SK-N-SH treated with all-trans-retinoic acid at 6 μM for 48 hours (cell line): Measurements from ENCODE around the gene SNAP25.

ENCODE experiments used
- ATAC-seq: fragments of 200-7000 bp; cut with Tn5 transposase; 3 replicates; pipeline ENCODE4 v1.9.1; 2020; ENCODE audit warnings: mild to moderate bottlenecking, moderate library complexity
- ARNTL ChIP-seq: fragments of 450-650 bp; formaldehyde crosslinking; IDR thresholded peaks from 2 replicates; pipeline ENCODE4 v1.5.0; 2020; ENCODE audit warnings: low read depth, mild to moderate bottlenecking, moderate library complexity, borderline replicate concordance
- BACH2 ChIP-seq: fragments of 250-450 bp; sonication (Bioruptor Pico); IDR thresholded peaks from 2 replicates; pipeline ENCODE4 v1.9.0; 2021; ENCODE audit warnings: mild to moderate bottlenecking, borderline replicate concordance
- CREB5 ChIP-seq: fragments of 250-450 bp; sonication (Bioruptor Pico); IDR thresholded peaks from 2 replicates; pipeline ENCODE4 v1.5.1; 2020; ENCODE audit warnings: low read depth, mild to moderate bottlenecking, moderate library complexity
- CSDC2 ChIP-seq: fragments of 250-450 bp; sonication (Bioruptor Pico); IDR thresholded peaks from 2 replicates; pipeline ENCODE4 v1.5.0; 2020; ENCODE audit warnings: mild to moderate bottlenecking, moderate library complexity
- CSRNP3 ChIP-seq: fragments of 250-450 bp; sonication (Bioruptor Pico); IDR thresholded peaks from 2 replicates; pipeline ENCODE4 v1.5.1; 2021; ENCODE audit warnings: mild to moderate bottlenecking, moderate library complexity
- ESRRG ChIP-seq: fragments of 250-450 bp; sonication (Bioruptor Pico); IDR thresholded peaks from 2 replicates; pipeline ENCODE4 v1.6.1; 2021; ENCODE audit warnings: mild to moderate bottlenecking
- ISL1 ChIP-seq: fragments of 250-450 bp; sonication (Bioruptor Pico); IDR thresholded peaks from 2 replicates; pipeline ENCODE4 v2.1.2; 2022; ENCODE audit warnings: mild to moderate bottlenecking, moderate library complexity
- OSR1 ChIP-seq: fragments of 250-450 bp; sonication (Bioruptor Pico); IDR thresholded peaks from 2 replicates; pipeline ENCODE4 v1.8.0; 2022; ENCODE audit warnings: moderate library complexity, mild to moderate bottlenecking, inconsistent platforms
- PPARA ChIP-seq: fragments of 250-450 bp; sonication (Bioruptor Pico); IDR thresholded peaks from 2 replicates; pipeline ENCODE4 v1.5.0; 2020; ENCODE audit warnings: mild to moderate bottlenecking, borderline replicate concordance
- RARB ChIP-seq: fragments of 250-450 bp; sonication (Bioruptor Pico); IDR thresholded peaks from 2 replicates; pipeline ENCODE4 v1.8.0; 2021; ENCODE audit warnings: mild to moderate bottlenecking, moderate library complexity
- SNAI2 ChIP-seq: fragments of 250-450 bp; sonication (Bioruptor Pico); IDR thresholded peaks from 2 replicates; pipeline ENCODE4 v1.5.0; 2020; ENCODE audit warnings: mild to moderate bottlenecking, moderate library complexity
- TCF4 ChIP-seq: fragments of 250-450 bp; sonication (Bioruptor Pico); IDR thresholded peaks from 2 replicates; pipeline ENCODE4 v1.8.0; 2021; ENCODE audit warnings: mild to moderate bottlenecking, moderate library complexity, borderline replicate concordance
- TOX ChIP-seq: fragments of 250-450 bp; sonication (Bioruptor Pico); IDR thresholded peaks from 2 replicates; pipeline ENCODE4 v1.8.0; 2021; ENCODE audit warnings: mild to moderate bottlenecking, moderate library complexity, borderline replicate concordance
- TSHZ2 ChIP-seq: fragments of 250-450 bp; sonication (Bioruptor Pico); IDR thresholded peaks from 2 replicates; pipeline ENCODE4 v1.5.0; 2020; ENCODE audit warnings: mild to moderate bottlenecking, moderate library complexity
- ZFP3 ChIP-seq: fragments of 250-450 bp; sonication (Bioruptor Pico); IDR thresholded peaks from 2 replicates; pipeline ENCODE4 v1.5.0; 2020; ENCODE audit warnings: mild to moderate bottlenecking, moderate library complexity
- ZFP30 ChIP-seq: fragments of 450-650 bp; formaldehyde crosslinking; IDR thresholded peaks from 2 replicates; pipeline ENCODE4 v1.5.0; 2022; ENCODE audit warnings: mild to moderate bottlenecking, moderate library complexity
- ZNF565 ChIP-seq: fragments of 450-650 bp; formaldehyde crosslinking; conservative IDR thresholded peaks from 2 replicates; pipeline ENCODE4 v1.5.0; 2020; ENCODE audit warnings: low read depth, mild to moderate bottlenecking, moderate library complexity
- ZNF70 ChIP-seq: fragments of 450-650 bp; formaldehyde crosslinking; IDR thresholded peaks from 2 replicates; pipeline ENCODE4 v1.5.0; 2020; ENCODE audit warnings: mild to moderate bottlenecking, moderate library complexity
- ZNF8 ChIP-seq: fragments of 450-650 bp; formaldehyde crosslinking; IDR thresholded peaks from 2 replicates; pipeline ENCODE4 v1.5.0; 2020; ENCODE audit warnings: mild to moderate bottlenecking, moderate library complexity
- TF ChIP-seq, protein P1 (sequence below): fragments of 250-450 bp; sonication (Bioruptor Pico); IDR thresholded peaks from 2 replicates; pipeline ENCODE4 v1.8.0; 2020; ENCODE audit warnings: mild to moderate bottlenecking, moderate library complexity, borderline replicate concordance

The SNAP25 gene

GRCh38 chr20:10332656-10333415 is 114.2 kb downstream of the SNAP25 start (continued):
- TF ChIP-seq ZFP30 (CRISPR knock-in tag) (no peak), ARNTL (CRISPR knock-in tag) (no peak)

DNA sequence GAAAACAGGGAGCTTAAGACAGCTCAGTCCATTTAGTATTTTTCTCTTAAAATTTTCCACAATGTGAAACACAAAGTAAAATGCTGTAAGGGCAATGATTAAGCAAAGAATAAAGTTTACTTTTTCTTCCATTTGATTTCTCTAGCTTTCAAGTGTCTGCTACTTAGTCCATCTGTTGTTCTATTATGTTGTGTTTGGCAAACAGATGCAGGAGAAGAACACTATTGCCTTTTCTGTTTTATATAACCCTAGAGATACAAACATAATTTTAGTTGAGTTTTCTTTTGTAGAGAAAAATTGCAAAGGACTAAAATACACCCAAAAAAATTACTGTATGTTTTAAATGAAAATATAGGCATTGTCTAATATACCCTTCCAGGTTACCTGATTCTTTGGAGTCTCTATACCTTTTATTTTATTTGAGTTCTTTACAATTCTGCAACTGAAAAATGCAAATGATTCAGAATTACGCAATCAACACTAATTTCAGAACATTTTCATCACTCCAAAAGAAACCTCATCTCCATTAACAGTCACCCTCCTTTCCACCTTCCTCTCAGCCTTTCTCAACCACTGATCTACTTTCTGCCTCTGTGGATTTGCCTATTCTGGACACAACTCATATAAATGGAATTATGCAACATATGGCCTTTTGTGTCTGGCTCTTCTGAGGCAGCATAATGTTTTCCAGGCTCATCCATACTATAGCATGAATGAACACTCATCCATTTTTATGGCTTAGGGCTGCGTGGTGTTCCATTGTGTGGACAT is 118.5 kb downstream of the SNAP25 start:
- no peak for ATAC-seq
- TF ChIP-seq CSRNP3 (CRISPR knock-in tag) (no peak), CREB5 (CRISPR knock-in tag) (no peak), ZNF565 (CRISPR knock-in tag) (no peak), ESRRG (CRISPR knock-in tag) (no peak), CSDC2 (CRISPR knock-in tag) (no peak), ARNTL (CRISPR knock-in tag) (no peak), TCF4 (CRISPR knock-in tag) (no peak), ISL1 (CRISPR knock-in tag) (no peak), RARB (CRISPR knock-in tag) (no peak), ZNF70 (CRISPR knock-in tag) (no peak), SNAI2 (CRISPR knock-in tag) (no peak), PPARA (no peak), OSR1 (CRISPR knock-in tag) (no peak)
- TF ChIP-seq, protein P1, sequence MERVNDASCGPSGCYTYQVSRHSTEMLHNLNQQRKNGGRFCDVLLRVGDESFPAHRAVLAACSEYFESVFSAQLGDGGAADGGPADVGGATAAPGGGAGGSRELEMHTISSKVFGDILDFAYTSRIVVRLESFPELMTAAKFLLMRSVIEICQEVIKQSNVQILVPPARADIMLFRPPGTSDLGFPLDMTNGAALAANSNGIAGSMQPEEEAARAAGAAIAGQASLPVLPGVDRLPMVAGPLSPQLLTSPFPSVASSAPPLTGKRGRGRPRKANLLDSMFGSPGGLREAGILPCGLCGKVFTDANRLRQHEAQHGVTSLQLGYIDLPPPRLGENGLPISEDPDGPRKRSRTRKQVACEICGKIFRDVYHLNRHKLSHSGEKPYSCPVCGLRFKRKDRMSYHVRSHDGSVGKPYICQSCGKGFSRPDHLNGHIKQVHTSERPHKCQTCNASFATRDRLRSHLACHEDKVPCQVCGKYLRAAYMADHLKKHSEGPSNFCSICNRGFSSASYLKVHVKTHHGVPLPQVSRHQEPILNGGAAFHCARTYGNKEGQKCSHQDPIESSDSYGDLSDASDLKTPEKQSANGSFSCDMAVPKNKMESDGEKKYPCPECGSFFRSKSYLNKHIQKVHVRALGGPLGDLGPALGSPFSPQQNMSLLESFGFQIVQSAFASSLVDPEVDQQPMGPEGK (CRISPR knock-in tag), result no peak
- TF ChIP-seq, all 23 proteins: peak for 0

DNA sequence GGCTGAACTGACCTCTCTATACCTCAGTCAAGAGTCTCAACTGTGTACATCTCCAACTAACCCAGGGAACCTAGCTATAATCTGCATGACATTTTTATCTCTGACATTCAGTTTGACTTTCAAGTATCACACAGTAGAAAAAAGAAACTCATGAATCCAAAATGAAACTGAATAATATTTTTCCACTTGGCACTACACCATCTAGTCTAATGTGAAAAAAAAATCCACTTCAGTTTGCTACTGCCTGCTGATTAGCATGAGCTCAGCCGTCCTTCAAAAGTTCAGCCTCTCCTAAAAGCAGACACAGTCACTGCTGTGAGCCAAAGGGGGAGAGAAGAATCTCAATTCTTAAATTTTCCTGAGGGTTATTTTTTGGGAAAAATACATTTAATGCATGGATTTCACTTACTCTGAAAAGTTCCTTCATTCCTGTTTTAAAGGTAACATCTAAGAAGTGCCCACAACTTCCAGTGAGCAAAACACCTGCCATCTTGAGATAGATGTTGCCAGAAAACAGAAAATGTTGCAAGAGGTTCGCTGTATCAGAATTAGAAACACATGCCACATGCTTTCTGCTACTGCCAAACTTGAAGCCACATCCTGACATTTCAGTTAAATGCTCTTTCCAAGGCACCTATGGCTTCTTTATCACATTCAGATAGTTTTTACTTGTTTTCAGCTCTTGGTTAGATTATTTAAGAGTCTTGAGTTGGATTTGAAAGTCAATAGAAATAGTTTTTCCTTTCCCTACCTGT is 120.0 kb downstream of the SNAP25 start:
- no peak for ATAC-seq
- TF ChIP-seq ESRRG (CRISPR knock-in tag), result no peak
- no peak for TF ChIP-seq CREB5 (CRISPR knock-in tag)
- no peak for TF ChIP-seq BACH2 (CRISPR knock-in tag)
- TF ChIP-seq, all 23 proteins: peak for 0

GRCh38 chr20:10339609-10340008 is 121.0 kb downstream of the SNAP25 start:
- no peak for TF ChIP-seq ZNF565 (CRISPR knock-in tag)
- TF ChIP-seq ISL1 (CRISPR knock-in tag), result no peak
- TF ChIP-seq CSRNP3 (CRISPR knock-in tag), result no peak
- TF ChIP-seq ZFP3 (CRISPR knock-in tag), result no peak
- no peak for TF ChIP-seq ZNF8 (CRISPR knock-in tag)
- TF ChIP-seq, protein P1 (CRISPR knock-in tag), result no peak
- TF ChIP-seq TSHZ2 (CRISPR knock-in tag), result no peak
- no peak for TF ChIP-seq TOX (CRISPR knock-in tag)
- no peak for TF ChIP-seq PPARA
- no peak for TF ChIP-seq ZFP30 (CRISPR knock-in tag)
- TF ChIP-seq, all 23 proteins: peak for 0
- ATAC-seq, result no peak
